GM18498 (cell line): Measurements from ENCODE around the gene KIF5A.
A peak's percentile ranks its signal among the peaks of the same experiment; 100 is the strongest.

ENCODE experiments used
- ATAC-seq: cut with Tn5 transposase; IDR thresholded peaks from one replicate; pipeline ENCODE4 v1.9.1; 2021; ENCODE audit warnings: mild to moderate bottlenecking, moderate library complexity; ENCODE audit not compliant: unreplicated experiment

The KIF5A gene

DNA sequence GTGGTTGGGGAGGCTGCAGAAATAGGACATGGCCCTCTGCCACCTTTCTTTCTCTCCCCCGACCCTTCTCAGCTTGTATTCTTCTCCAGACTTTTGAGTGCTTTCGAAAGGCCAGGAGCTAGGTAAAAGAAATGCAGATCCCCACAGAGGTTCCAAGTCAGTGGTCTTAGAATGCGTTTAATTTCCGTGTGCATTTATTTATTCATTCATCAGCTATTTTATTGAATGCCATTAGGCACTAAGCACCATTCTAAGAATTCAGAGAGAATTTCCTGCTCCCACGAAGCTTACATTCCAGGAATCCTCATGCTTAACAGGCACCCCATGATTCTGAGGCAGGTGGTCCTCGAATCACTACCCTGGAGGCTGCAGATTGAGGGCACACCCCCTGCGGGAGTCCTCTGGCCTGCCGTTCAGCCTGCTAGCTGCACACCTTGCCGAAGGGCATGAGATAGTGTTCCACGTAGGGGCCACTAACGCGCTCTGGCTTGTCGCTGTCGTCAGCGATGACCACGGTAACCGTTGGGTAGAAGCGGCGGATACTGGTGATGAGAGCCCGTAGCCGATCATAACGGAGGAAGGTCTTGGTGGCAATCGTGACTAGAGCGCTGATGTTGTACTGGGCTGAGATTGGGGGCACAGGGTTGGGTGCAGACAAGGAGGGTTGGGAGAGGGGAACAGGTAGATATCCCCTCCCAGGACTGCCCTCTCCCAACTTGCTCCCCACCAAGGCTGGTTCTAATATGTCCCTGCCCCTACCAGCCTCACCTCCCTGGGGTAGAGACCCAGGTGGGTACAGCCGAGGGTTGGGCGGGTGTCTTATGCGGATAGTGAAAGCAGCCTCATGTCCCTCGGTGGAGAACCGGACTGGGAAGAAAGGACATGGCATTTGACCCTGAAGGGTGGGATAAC is 78.7 kb downstream of the KIF5A start:
- no peak for ATAC-seq

DNA sequence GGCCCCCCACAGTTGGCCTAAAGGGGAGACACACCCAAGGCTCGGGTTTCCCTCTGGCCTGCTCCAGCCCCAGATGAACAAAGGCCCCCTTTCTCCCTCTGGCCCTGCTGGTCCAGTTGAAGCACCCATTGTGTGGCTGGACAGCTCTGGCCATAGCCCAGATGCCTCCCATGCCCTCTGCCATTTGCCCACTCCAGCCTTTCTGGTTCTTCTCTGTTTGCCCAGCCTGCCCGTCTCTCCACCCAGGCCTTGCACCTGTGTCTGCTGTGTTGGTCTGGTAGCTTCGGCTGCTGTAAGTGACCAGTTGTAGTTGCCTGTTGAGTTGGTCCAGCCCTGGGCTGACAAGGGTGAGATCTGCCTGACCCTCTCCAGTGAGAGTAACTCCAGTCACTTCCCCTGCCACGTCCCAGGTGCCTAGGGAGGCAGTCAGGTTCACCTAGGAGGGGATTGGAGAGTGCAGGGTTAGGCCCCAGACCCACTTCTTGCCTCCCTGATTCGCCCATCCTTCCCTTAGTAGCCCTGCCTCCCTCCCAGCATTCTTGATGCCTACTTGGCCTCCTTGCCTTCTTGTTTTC is 80.1 kb downstream of the KIF5A start:
- ATAC-seq: no peak

DNA sequence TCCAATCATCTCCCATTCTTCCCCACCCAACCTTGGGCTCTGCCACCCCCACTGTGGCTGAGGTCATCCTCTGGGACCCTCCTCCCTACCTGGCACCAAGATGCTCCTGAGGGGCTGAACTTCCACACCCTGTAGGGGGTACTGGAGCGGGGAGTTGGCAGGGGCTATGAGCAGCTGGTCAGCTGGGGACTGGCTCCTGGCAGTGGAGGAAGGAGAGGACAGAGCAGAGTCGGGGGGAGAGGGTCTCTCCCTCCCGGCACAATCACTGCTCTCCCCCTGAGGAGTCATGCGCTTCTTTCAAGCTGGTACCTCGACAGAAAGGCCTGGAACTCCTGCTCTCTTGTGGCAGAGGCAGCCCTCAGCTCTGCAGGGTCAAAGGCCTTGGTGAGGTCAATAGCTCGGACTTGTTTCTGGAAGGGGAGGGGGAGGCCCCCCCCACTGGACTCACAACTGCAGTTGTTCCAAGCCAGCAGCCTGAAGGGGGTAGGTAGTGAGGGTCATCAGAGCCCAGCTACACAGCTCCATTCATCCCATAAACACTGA is 81.1 kb downstream of the KIF5A start:
- no peak for ATAC-seq

GRCh38 chr12:57631566-57632072 is 81.8 kb downstream of the KIF5A start:
- ATAC-seq: no peak

DNA sequence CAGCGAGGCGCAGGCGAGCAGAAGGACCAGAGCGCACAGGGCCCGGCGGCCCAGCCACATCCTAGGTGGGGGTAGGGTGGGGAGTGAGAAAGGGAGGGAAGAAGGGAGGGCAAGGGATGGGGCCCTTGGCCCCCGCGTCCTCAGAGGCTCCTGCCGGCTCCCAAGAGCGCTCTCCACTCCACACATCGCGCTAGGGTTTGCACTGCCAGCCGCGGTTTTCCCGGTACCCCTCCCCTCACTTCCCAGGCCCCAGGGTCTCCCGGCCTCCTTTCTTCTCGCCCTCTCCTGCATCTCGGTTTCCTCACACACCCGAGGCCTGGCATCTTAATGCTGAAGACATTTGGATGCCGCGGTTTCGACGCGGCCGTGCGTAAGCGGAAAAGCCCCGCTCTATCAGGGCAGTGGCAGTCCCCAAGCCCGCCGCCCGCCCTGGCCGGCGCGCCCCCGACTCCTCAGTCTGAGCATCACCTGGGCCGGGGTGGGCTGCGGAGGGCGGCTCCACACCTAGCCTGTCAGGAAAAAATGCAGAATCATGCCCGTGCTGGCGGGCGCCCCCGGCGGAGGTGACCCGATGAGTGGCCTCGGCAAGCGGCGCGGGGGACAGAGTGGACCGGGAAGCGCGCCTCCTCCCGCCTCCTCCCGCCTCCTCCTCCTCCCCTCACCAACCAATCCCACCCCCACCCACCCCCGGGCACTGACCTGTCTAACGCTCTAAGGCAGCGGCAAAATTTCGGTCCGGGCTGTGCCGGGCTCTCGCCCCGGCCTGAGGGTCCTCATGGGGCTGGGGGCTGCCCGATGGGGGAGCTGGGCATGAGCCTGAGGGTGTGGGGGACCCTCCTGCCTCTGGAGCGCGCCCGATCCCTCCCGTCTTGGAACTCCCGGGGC is 82.5 kb downstream of the KIF5A start:
- ATAC-seq: no peak

- ATAC-seq: peak; percentile 79
Measured at GRCh38 chr12:57632958-57633840, 83.4 kb downstream of the KIF5A start, which contains the start of gene B4GALNT1. Gene B4GALNT1 (minus strand): TSS chr12:57633201. CDS start chr12:57632132, 1,069 bp downstream.
